Hepatocyte (in vitro differentiated cells): Measurements from ENCODE around the gene MTA2. TPM values are rescaled to one million over a fixed set of nuclear protein-coding genes. Genes with fewer than 3 reads are reported as not detected.
A peak's percentile ranks its signal among the peaks of the same experiment; 100 is the strongest.

Experiments
- DNase-seq: peaks from one replicate; pipeline ENCODE4 v3.0.0-alpha.2; 2016; ENCODE audit warnings: low spot score
- H2AFZ ChIP-seq: fragments of 200-600 bp; sonication (generic); 2 replicates; pipeline ENCODE4 v1.6.0; 2016; ENCODE audit warnings: antibody characterized with exemption, mild to moderate bottlenecking
- H3K27ac ChIP-seq: fragments of 200-600 bp; sonication (generic); 2 replicates; pipeline ENCODE4 v1.5.1; 2016; ENCODE audit warnings: mild to moderate bottlenecking
- H3K27me3 ChIP-seq: fragments of 200-600 bp; sonication (generic); 2 replicates; pipeline ENCODE4 v1.6.1; 2016
- H3K36me3 ChIP-seq: fragments of 200-600 bp; sonication (generic); replicated peaks from 2 replicates; pipeline ENCODE4 v1.5.1; 2016; ENCODE audit warnings: low read depth; ENCODE audit not compliant: insufficient read depth
- H3K4me1 ChIP-seq: fragments of 200-600 bp; sonication (generic); 2 replicates; pipeline ENCODE4 v1.5.1; 2016; ENCODE audit warnings: mild to moderate bottlenecking, moderate library complexity; ENCODE audit not compliant: insufficient read depth
- H3K4me2 ChIP-seq: fragments of 200-600 bp; sonication (generic); 2 replicates; pipeline ENCODE4 v1.6.0; 2016
- H3K4me3 ChIP-seq: fragments of 200-600 bp; sonication (generic); 2 replicates; pipeline ENCODE4 v1.5.1; 2016; ENCODE audit warnings: mild to moderate bottlenecking
- H3K79me2 ChIP-seq: fragments of 200-600 bp; sonication (generic); 2 replicates; pipeline ENCODE4 v1.6.0; 2017; ENCODE audit warnings: mild to moderate bottlenecking
- H3K9me2 ChIP-seq: fragments of 200-600 bp; sonication (generic); replicated peaks from 2 replicates; pipeline ENCODE4 v1.6.0; 2017; ENCODE audit warnings: mild to moderate bottlenecking; ENCODE audit not compliant: insufficient read depth
- H3K9me3 ChIP-seq: fragments of 200-600 bp; sonication (generic); 2 replicates; pipeline ENCODE4 v1.5.1; 2016; ENCODE audit warnings: low read depth, mild to moderate bottlenecking
- H4K20me1 ChIP-seq: fragments of 200-600 bp; sonication (generic); 2 replicates; pipeline ENCODE4 v1.6.0; 2016; ENCODE audit warnings: mild to moderate bottlenecking; ENCODE audit not compliant: insufficient read depth, poor library complexity, severe bottlenecking
- CTCF ChIP-seq: fragments of 200-600 bp; sonication (generic); IDR thresholded peaks from 2 replicates; pipeline ENCODE4 v1.5.1; 2016; ENCODE audit warnings: antibody characterized with exemption, mild to moderate bottlenecking; ENCODE audit not compliant: poor library complexity
- EZH2 ChIP-seq: fragments of 200-600 bp; sonication (generic); IDR thresholded peaks from 2 replicates; pipeline ENCODE4 v1.6.1; 2016; ENCODE audit warnings: antibody characterized with exemption, mild to moderate bottlenecking, borderline replicate concordance
- EZH2phosphoT487 ChIP-seq: fragments of 200-600 bp; sonication (generic); IDR thresholded peaks from one replicate; pipeline ENCODE4 v1.6.1; 2018; ENCODE audit warnings: antibody characterized with exemption, mild to moderate bottlenecking, low read depth, moderate library complexity; ENCODE audit not compliant: unreplicated experiment, severe bottlenecking
- WGBS: methylation state at CpG from one replicate; pipeline ENCODE4 v1.1.6; 2016; ENCODE audit warnings: low lambda C conversion rate; ENCODE audit errors: missing lambda C conversion rate; 5-methylcytosine and 5-hydroxymethylcytosine counted together
- polyA plus RNA-seq: library from polyadenylated mRNA; unstranded; fragments of >200 nt; fragmentation: Nextera tagmentation; extraction: Ambion mirVana; gene quantifications from 2 replicates; pipeline ENCODE4 v1.2.1, GENCODE V29; 2016
- total RNA-seq: library from RNA; depleted of rRNA; stranded (reverse); fragments of >200 nt; gene quantifications from 2 replicates; pipeline ENCODE4 v1.2.3, GENCODE V29; 2014

The MTA2 gene
- total and polyA plus RNA-seq, 2 experiments from 2014 or later = 25.6 to 53.1 TPM

DNA sequence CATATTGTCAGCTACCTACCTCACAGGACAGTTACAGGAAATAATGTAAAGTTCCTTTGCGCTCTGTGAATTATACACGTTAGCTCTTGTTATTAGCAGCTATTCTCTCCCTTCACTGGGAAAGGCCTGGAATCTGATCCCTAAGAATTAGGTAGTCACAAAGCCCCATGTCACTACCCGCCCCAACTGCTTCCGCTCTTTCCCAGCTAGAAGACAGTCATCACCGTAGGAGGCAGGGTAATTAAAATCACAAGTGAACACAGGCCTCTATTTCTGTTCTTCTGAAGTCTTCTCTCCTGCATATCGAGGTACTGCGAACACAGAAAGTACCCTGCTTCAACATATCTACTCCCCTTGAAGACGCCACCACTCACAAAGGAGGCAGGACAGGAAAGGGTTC, 42.5 kb downstream of the MTA2 start:
- Histone ChIP-seq H3K4me3 (no peak overlapping the region), H4K20me1 (no peaks in the 10 kb centered on the region), H3K36me3 (no peaks in the 10 kb centered on the region), H3K27ac (peak overlapping the region; percentile 78), H3K9me3 (no peaks in the 10 kb centered on the region), H3K4me1 (peaks cover 35% of the 10 kb centered on the region), H3K27me3 (no peaks in the 10 kb centered on the region), H3K9me2 (no peaks in the 10 kb centered on the region), H3K4me2 (no peak overlapping the region), H2AFZ (no peak overlapping the region), H3K79me2 (peaks cover 32% of the 10 kb centered on the region)
- 87% methylated on average over 8 of the region's 8 CpGs for WGBS
- no peak for DNase-seq
- no peak for TF ChIP-seq EZH2phosphoT487
- TF ChIP-seq EZH2 = no peak
- no peak for TF ChIP-seq CTCF

GRCh38 chr11:62558669-62559068, 43.0 kb downstream of the MTA2 start:
- Histone ChIP-seq H3K27me3 (no peaks in the 10 kb centered on the region), H3K4me3 (no peak overlapping the region), H4K20me1 (no peaks in the 10 kb centered on the region), H3K36me3 (no peaks in the 10 kb centered on the region), H3K27ac (no peak overlapping the region), H3K4me2 (no peak overlapping the region), H3K9me3 (no peaks in the 10 kb centered on the region), H2AFZ (no peak overlapping the region), H3K4me1 (peaks cover 40% of the 10 kb centered on the region), H3K9me2 (no peaks in the 10 kb centered on the region), H3K79me2 (peaks cover 28% of the 10 kb centered on the region)
- DNase-seq = no peak
- TF ChIP-seq EZH2 (no peak), EZH2phosphoT487 (no peak), CTCF (no peak)
- WGBS = 79% methylated on average over 6 of the region's 9 CpGs

GRCh38 chr11:62556875-62557631, 44.6 kb downstream of the MTA2 start:
- 81% methylated on average over 3 of the region's 3 CpGs for WGBS

GRCh38 chr11:62556108-62556874, 45.4 kb downstream of the MTA2 start:
- Histone ChIP-seq H3K36me3 (no peaks in the 10 kb centered on the region), H3K9me2 (no peaks in the 10 kb centered on the region), H3K9me3 (no peaks in the 10 kb centered on the region), H3K79me2 (peaks cover 14% of the 10 kb centered on the region), H3K4me2 (peak overlapping the region; percentile 23), H3K4me1 (peaks cover 60% of the 10 kb centered on the region), H3K27ac (peak overlapping the region; percentile 99), H2AFZ (no peak overlapping the region), H4K20me1 (no peaks in the 10 kb centered on the region), H3K27me3 (no peaks in the 10 kb centered on the region), H3K4me3 (no peak overlapping the region)
- no peak for TF ChIP-seq EZH2phosphoT487
- no peak for TF ChIP-seq EZH2
- no peak for TF ChIP-seq CTCF
- peak; percentile 87 for DNase-seq
- 41% methylated on average over 14 of the region's 14 CpGs for WGBS

More at GRCh38 chr11:62556875-62557631, 44.6 kb downstream of the MTA2 start:
- Histone ChIP-seq H3K4me2 (peak overlapping the region; percentile 23), H4K20me1 (no peaks in the 10 kb centered on the region), H3K9me2 (no peaks in the 10 kb centered on the region), H3K9me3 (no peaks in the 10 kb centered on the region), H3K4me3 (no peak overlapping the region), H2AFZ (no peak overlapping the region), H3K36me3 (no peaks in the 10 kb centered on the region), H3K79me2 (peaks cover 14% of the 10 kb centered on the region), H3K4me1 (peaks cover 55% of the 10 kb centered on the region), H3K27me3 (no peaks in the 10 kb centered on the region), H3K27ac (peak overlapping the region; percentile 99)
- TF ChIP-seq EZH2phosphoT487 (no peak), EZH2 (no peak)
- DNase-seq = no peak
